PC-9 (cell line): ENCODE measurements around the gene LY6G5B.

Source experiments
- EZH2 ChIP-seq: fragments of 200-600 bp; sonication (generic); IDR thresholded peaks from 2 replicates; pipeline ENCODE4 v1.8.0; 2017; ENCODE audit warnings: antibody characterized with exemption, low read depth
- TF ChIP-seq, protein P1 (sequence below): fragments of 200-600 bp; sonication (generic); conservative IDR thresholded peaks from 2 replicates; pipeline ENCODE4 v1.6.1; 2017; ENCODE audit warnings: mixed run types, antibody characterized with exemption, mild to moderate bottlenecking, moderate library complexity

DNA sequence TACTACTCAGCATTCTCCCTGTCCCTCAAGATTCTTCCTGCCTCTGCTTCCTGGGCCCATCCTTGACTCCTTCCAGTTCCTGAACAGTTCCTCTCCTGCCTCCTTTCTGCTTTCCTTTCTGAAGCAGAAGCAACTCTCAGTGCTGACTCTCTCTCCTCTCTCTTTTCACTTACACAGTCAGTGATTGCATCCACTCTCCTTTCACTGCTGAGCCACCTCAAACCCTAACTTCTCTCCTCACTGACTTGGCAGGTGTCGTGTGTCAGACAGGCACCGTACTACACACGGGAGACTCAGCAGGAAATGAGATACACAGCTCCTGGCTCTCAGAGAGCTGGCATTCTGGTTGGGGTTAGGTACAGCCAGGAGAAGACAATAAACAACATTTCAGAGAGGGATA, 27.8 kb downstream of the LY6G5B start:
- TF ChIP-seq, protein P1, sequence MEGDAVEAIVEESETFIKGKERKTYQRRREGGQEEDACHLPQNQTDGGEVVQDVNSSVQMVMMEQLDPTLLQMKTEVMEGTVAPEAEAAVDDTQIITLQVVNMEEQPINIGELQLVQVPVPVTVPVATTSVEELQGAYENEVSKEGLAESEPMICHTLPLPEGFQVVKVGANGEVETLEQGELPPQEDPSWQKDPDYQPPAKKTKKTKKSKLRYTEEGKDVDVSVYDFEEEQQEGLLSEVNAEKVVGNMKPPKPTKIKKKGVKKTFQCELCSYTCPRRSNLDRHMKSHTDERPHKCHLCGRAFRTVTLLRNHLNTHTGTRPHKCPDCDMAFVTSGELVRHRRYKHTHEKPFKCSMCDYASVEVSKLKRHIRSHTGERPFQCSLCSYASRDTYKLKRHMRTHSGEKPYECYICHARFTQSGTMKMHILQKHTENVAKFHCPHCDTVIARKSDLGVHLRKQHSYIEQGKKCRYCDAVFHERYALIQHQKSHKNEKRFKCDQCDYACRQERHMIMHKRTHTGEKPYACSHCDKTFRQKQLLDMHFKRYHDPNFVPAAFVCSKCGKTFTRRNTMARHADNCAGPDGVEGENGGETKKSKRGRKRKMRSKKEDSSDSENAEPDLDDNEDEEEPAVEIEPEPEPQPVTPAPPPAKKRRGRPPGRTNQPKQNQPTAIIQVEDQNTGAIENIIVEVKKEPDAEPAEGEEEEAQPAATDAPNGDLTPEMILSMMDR: no peak
- no peak for TF ChIP-seq EZH2
